Measurements from ENCODE around the gene UBA5. TPM values are rescaled to one million over a fixed set of nuclear protein-coding genes. Genes with fewer than 3 reads are reported as not detected.
A peak's percentile ranks its signal among the peaks of the same experiment; 100 is the strongest.
"Not testable (repeated sequence)": the region's sequence is repeated elsewhere in the genome, so short reads cannot be mapped to it uniquely, and the experiment has no call there.

UBA5 gene
- total RNA-seq, result 10 to 100 TPM; 24.3 to 30.8 TPM
- long read RNA-seq, transcript UBA5-202 (12 exons, 3,705 nt), result major isoform, 61 of 68 reads
- long read RNA-seq, partial matches to known transcripts, result 1 of 68 reads
- long read RNA-seq, other reads (novel, unspliced or antisense), result 6 of 68 reads

DNA sequence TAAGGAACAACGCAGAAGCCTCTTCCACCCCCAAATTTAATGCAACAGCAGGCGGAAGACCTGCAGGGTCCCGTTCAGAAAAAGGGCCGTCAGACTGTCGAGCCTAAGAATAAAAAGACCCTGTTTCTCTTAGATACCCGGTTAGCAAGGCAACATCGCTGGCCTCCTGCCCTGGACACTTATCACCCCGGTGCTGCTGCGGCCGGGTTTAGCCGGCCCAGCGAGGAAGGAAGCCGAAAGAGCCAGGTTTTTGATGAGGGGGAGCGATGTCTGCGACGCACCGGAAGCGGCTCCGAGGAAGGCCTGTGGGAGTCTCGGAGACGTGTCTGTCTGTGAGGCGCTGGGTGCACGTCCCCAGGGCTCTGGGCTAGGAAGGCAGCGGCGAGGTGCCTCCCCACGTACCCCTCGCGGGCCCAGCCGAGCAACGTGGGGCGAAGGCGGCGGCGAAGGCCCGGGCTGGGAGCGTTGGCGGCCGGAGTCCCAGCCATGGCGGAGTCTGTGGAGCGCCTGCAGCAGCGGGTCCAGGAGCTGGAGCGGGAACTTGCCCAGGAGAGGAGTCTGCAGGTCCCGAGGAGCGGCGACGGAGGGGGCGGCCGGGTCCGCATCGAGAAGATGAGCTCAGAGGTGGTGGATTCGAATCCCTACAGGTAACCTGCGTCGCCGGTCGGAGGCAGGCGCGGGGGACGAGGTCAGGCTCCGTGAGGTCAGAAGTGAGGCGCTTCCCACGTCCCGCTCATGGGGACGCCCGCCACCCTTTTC is at the start of gene UBA5:
Gene UBA5, plus strand, starts transcription at position 278 of the 759 bp plus-strand sequence. Its CDS starts 209 bp downstream, at position 487.
- intact Hi-C loops (cut with DNase I, micrococcal nuclease), result no loop called here
- ATAC-seq (peak; percentile 76), DNase-seq (peak; percentile 53 to 76)

DNA sequence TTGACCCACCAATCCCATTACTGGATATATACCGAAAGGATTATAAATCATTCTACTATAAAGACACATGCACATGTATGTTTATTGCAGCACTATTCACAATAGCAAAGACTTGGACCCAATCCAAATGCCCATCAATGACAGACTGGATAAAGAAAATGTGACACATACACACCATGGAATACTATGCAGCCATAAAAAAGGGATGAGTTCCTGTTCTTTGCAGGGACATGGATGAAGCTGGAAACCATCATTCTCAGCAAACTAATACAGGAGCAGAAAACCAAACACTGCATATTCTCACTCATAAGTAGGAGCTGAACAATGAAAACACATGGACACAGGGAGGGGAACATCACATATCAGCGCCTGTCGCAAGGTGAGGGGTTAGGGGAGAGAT is 44.8 kb upstream of the UBA5 start:
- ATAC-seq; DNase-seq; intact Hi-C loops (cut with DNase I, micrococcal nuclease): not testable (repeated sequence)

DNA sequence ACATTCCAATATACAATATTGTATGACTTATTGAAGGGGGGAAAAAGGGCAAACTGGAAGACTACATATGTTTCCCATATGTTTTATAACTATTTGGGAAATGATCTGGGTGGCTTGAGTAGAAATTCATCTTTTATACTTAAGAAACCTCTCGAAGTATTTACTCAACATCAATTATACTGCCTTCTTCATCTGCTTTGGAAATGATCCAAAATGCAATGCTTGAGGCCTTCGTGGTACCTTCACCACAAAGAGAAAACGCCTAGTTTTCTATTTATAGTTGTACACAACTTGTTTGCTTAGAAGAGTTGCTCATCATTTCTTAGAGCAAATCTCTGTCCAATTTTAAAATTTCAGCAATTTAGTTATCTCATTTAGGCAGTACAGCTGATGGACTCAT is 44.2 kb upstream of the UBA5 start:
- ATAC-seq, result no peak
- intact Hi-C loops (cut with DNase I, micrococcal nuclease), result no loop called here
- no peak for DNase-seq

DNA sequence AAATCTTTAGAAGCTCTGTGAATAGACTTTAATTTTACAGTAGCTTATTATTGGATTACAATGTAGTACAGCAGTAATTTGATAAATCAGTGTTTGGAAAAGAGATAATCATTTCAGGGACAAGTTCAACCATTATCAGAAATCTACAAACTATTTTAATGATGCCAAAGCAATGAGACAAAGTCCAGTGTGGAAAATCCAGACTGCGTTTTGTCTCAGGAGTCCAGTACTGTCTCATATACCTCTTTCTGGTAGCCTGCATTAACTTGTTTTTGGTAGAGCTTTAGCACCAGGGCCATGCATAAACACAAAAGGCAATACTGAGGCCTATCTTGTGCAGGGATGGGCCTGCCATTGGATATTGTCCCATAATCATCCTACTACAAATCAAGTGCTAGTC is 43.3 kb upstream of the UBA5 start:
- intact Hi-C loops (cut with DNase I, micrococcal nuclease), result no loop called here
- no peak for DNase-seq
- no peak for ATAC-seq

DNA sequence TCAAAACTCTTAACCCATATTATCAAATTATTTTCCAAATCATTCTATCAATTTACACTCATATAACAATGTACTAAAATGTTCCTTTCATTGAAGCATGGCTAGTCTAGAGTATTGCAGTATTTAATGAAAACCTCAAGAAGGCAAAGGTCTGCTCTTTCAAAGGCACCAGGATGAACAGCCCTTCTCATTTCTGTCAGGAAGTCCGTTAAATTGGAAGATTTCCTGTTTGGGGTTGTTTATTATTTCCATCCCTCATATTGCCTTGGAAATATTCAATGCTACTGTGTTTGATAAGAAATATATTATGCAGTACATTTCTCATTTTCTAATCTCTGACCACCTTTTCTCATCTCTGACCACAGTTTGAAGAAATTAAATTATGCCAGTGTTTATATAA is 38.0 kb upstream of the UBA5 start:
- intact Hi-C loops (cut with DNase I, micrococcal nuclease), result no loop called here
- DNase-seq (no peak), ATAC-seq (no peak)

DNA sequence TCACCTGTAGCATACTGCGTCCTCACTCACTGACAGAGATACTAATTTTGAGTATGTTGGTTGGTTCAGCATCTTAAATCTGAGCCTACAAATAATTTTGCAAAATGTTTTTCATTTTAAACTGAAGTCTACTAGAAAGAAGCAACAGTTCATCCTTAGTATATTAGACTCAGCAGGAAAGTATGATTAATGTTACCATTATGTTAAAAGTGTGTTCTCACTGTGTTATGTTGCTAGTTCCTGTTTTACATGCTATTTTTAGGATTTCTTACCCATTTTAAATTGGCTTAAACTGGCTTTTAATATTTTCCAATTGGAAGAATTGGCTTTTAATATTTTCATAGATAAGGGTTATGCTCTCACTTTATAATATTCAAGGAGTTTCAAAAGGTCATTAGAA is 37.4 kb upstream of the UBA5 start:
- intact Hi-C loops (cut with DNase I, micrococcal nuclease), result no loop called here
- no peak for ATAC-seq
- no peak for DNase-seq

DNA sequence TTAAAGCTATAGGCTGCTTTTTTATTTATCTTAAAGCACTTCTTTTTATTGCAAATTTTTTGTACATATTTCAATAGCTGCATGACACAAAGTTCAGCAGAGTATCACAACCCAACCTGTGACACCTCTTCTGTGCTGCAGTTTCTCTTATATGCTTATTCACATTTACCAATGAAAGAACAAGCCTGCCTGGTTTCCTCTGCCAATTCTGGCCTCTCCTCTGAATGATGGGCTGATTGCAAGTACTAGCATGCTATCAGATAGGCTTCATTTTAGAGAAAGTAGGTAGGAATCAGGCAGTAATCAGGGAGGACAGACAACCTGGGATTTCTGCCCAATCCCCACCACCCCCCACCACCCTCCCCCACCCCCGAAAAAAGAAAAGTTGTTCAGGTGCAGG is 36.5 kb upstream of the UBA5 start:
- intact Hi-C loops (cut with DNase I, micrococcal nuclease), result no loop called here
- no peak for ATAC-seq
- DNase-seq, result no peak

DNA sequence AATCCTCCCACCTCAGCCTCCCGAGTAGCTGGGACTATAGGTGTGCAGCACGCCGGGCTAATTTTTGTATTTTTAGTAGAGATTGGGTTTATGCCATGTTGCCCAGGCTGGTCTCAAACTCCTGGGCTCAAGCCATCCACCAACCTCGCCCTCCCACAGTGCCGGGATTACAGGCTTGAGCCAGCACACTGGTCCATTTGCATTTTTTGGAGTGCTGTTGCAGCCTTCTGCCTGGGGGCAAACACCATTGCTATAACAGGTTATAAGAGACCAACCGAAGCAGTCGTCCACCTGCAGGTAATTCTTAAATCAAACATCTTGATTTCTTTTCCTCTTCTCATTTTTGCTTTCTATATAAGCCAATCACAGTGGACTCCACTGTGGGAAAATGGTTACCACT is 35.3 kb upstream of the UBA5 start:
- no peak for DNase-seq
- intact Hi-C loops (cut with DNase I, micrococcal nuclease), result no loop called here
- no peak for ATAC-seq

DNA sequence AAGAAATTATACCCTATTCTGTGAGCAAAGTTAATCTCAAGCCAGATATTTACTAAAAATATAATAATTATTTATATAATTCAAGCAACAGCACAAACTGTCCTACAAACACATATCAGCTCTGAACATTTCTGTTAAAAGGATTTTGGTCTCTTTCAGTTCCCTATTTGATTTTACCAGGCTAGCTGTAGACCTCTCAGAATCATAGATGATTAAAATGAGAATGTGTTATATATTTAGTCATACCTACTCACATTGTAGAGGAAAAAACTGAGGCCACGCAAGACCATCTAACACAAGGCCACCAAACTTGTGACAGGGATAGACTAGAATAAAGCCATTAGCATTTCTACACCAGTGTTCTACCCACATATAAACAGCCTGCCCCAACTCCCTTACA is 34.5 kb upstream of the UBA5 start:
- intact Hi-C loops (cut with DNase I, micrococcal nuclease), result no loop called here
- DNase-seq (no peak), ATAC-seq (no peak)

DNA sequence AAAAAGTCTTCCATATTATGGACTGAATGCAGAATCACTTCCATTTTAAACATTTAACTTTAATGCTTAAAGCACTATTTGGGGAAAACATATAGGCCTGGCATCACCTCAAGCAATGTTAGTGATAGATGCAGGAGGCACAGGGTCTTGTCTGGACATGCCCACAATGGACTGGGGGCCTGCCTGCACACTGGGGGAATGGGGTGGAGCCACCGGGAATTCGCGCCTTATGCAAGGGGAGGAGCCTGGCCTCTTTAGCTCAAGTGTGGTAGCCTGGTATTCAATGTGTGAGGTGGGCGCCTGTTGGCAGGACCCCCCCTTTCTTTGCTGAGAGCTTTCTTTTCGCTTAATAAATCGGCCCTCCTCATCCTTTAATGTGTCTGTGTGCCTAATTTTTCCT is 33.2 kb upstream of the UBA5 start:
- DNase-seq (no peak), ATAC-seq (no peak)
- intact Hi-C loops (cut with DNase I, micrococcal nuclease), result no loop called here

DNA sequence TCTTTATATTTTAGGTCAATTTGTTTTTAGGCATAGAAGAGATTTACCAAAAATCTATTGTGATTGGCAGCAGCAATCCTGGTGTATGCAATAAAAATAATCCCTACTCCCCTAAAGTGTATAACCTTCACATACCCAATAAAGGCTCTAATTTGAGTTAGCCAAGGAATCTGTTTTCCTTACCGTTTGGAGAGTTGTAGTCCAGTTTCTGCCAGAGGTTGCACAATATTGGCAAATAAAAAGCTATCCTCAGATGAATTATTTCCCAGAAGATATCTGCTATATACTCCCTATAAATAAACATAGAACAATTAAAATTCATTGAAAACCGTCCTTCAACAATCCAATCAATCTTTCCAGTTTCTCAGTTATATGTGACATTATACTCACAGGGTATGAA is 32.0 kb upstream of the UBA5 start:
- ATAC-seq (no peak), DNase-seq (no peak)
- intact Hi-C loops (cut with DNase I, micrococcal nuclease), result no loop called here

DNA sequence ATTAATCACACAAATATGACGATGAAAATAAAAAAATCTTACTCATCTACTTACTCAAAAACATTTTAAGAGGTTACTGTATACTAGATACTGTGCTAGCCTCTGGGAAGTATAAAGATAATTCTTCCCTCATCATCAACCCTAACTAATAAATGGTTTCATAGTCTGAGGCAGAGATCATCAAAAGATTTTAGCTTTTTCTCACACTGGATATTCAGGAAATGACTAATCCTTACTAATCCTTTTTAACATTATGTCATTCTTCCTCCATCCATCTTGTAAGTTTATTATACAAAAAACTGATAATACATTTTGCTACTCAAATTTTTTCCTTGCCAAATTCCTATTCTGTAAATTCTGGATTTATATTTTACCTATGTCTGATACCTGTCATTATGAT is 30.2 kb upstream of the UBA5 start:
- intact Hi-C loops (cut with DNase I, micrococcal nuclease), result no loop called here
- ATAC-seq, result no peak
- no peak for DNase-seq

DNA sequence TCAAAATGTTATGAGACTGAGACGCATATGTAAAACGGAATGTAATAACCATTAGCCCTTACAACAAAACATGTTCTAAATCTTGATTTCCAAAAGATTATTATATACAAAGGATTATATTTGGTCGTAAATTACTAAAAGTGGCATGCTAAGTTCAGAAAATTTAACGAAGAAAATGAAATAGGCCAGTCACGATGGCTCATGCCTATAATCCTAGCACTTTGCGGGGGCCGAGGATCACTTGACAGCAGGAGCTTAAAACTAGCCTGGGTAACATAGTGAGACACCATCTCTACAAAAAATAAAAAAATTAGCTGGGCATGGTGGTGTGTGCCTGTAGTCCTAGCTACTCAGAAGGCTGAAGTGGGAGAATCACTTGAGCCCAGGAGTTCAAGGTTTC is 29.5 kb upstream of the UBA5 start:
- intact Hi-C loops (cut with DNase I, micrococcal nuclease), result no loop called here
- DNase-seq, result no peak
- no peak for ATAC-seq

DNA sequence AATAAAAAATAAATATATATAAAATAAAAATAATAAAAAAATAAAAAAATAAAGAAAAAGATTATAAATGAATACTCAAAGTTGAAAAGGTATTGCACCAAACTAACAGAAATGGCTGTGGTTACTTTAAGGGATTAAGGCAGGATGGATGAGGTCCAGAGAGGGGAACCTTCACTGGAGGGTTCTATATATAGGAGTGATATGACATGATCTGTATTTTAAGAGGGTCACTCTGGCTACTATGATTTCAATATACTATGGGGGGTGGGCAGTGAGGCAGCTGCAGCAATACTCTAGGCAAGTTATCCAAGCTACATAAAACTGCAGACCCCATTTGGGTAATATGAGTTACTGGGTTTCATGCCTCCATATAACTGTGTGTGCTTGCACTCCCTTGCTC is 25.1 kb upstream of the UBA5 start:
- intact Hi-C loops (cut with DNase I, micrococcal nuclease), result loop anchor here in 1 of 2 donors (5.0 kb wide), 1 partner anchor 93 kb away; no protein-coding TSS in a partner anchor
- DNase-seq (no peak), ATAC-seq (no peak)

DNA sequence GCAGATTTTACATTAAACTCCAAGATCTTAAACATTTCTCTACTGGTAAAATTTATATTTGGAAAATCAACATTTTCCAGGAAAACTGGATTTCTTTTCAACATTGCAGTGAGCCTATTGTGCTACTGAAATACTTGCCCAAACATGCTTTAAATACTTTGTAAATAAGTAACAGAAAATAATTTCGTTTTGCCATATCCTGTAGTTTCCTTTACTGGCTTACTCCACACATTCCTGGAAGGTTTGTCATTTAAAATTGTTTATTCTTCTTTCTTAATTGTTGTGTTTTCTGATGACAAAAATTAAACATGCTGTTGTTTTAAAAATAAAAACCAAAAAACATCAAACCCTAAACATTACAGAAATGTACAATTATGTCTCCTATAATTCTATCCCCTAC is 22.5 kb upstream of the UBA5 start:
- DNase-seq (no peak), ATAC-seq (no peak)
- intact Hi-C loops (cut with DNase I, micrococcal nuclease), result loop anchor here in 1 of 2 donors (5.0 kb wide), 1 partner anchor 95 kb away; no protein-coding TSS in a partner anchor

DNA sequence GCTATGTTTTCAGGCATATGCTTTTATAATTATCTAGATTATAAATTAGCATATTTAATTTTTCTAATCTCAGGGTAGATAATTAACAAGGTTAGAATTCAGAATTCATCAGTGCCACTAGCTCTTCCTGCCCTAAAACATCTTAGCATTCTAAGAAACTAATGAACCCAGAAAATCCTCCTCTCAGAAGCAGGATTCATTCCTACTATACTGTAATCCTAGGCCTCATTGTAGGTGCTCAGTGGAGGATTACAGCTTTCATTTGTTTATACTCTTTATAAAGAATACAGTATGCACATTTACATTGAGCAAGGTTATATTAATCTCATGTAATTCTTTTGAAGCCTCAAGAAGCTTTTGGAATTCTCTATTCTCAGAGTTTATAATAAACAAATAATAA is 21.4 kb upstream of the UBA5 start:
- intact Hi-C loops (cut with DNase I, micrococcal nuclease), result loop anchor here in 1 of 2 donors (5.0 kb wide), 1 partner anchor 96 kb away; no protein-coding TSS in a partner anchor
- DNase-seq, result no peak
- ATAC-seq, result no peak

DNA sequence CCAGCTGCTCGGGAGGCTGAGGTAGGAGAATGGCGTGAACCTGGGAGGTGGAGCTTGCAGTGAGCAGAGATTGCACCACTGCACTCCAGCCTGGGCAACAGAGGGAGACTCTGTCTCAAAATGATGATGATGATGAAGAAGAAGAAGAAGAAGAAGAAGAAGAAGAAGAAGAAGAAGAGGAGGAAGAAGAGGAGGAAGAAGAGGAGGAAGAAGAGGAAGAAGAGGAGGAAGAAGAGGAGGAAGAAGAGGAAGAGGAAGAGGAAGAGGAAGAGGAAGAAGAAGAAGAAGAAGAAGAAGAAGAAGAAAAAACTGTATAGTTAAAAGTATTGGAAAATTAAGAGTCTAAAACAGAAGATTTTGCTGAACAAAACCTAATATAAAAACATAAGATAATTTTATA is 18.7 kb upstream of the UBA5 start:
- ATAC-seq, DNase-seq: not testable (repeated sequence)
- intact Hi-C loops (cut with DNase I, micrococcal nuclease), result loop anchor here in 1 of 2 donors (5.0 kb wide), 1 partner anchor 104 kb away; no protein-coding TSS in a partner anchor

DNA sequence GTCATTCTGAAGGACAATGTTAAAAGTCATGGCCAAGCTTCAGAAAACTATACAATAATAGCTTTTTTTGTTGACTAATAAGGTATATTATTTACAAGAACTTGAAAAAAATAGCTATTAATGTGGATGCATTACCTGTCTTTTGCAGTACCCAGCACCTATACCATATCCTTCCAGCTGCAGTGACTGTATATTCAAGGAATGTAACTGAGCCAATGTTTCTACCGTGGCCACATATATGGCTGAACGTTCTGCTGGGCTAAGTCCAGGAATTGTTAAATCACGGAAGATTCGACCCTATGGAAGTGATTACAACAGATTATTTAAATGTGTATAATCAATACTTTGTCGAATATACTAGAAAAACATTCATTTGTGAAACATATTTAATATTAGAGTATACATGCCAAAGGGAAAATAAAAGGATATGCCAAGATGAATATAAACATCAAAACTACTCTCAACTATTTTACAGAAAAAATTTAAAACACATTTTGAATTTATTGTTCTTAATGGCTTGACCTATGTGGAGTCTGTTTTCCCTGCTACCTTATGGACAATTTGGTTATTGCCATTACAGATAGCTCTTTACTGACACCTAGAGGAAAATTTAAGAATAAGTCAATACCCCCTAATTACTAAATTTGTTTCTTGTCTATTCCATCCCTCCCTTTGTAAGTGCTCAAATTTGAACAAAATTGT is 18.1 kb upstream of the UBA5 start:
- DNase-seq (no peak), ATAC-seq (peak; percentile 57)
- intact Hi-C loops (cut with DNase I, micrococcal nuclease), result loop anchor here in 1 of 2 donors (5.0 kb wide), 1 partner anchor 105 kb away; no protein-coding TSS in a partner anchor

DNA sequence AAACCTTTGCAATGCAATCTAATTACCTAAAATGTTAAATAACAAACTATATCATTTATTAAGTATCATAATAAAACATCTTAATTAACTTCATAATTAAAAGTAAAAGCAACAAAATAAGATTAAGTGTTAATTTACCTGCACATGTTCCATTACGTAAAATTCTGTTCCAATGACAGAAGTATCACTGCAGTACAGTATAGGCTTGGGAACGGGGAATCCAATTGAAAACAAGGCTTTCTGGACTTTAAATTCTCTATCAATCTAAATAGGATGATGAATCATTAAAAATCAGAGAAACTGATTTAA is 17.6 kb upstream of the UBA5 start:
- intact Hi-C loops (cut with DNase I, micrococcal nuclease), result loop anchor here in 1 of 2 donors (5.0 kb wide), 1 partner anchor 105 kb away; no protein-coding TSS in a partner anchor
- DNase-seq (no peak), ATAC-seq (no peak)

DNA sequence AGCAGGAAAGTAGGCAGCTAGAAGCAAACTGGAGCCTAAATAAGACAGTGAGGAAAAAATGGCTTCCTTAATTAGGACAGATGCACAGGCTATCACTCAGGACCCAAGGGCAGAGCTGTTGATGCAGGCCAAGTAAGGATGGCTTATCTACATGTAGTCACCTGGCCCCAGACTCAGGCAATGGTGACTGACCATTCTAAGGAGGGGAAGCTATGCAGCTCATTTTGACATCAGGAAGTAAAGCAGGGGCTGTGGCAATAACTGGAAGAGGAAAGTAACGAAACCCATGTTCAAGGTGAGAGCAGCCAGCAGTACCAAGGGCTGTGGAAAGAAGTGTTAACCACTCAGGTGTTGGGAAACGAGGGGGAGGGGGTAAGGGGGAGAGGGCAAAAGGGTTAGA is 16.8 kb upstream of the UBA5 start:
- ATAC-seq (no peak), DNase-seq (no peak)
- intact Hi-C loops (cut with DNase I, micrococcal nuclease), result loop anchor here in 1 of 2 donors (5.0 kb wide), 1 partner anchor 106 kb away; no protein-coding TSS in a partner anchor
